Loucy (cell line): Measurements from ENCODE around the gene FBXO47.

ENCODE experiments used
- H2AFZ ChIP-seq: fragments of 200-600 bp; sonication (generic); 2 replicates; pipeline ENCODE4 v1.6.0; 2016; ENCODE audit warnings: antibody characterized with exemption, mild to moderate bottlenecking, low read length, moderate library complexity
- H3F3A ChIP-seq: fragments of 200-600 bp; 2 replicates; pipeline ENCODE4 v1.6.0; 2016; ENCODE audit warnings: antibody characterized with exemption, low read depth, mild to moderate bottlenecking
- H3K27me3 ChIP-seq: fragments of 200-600 bp; sonication (generic); 2 replicates; pipeline ENCODE4 v1.6.1; 2014; ENCODE audit warnings: low read length, mild to moderate bottlenecking; ENCODE audit not compliant: insufficient read depth, poor library complexity, severe bottlenecking
- H3K36me3 ChIP-seq: fragments of 200-600 bp; sonication (generic); 2 replicates; pipeline ENCODE4 v1.6.1; 2016; ENCODE audit warnings: low read length; ENCODE audit not compliant: insufficient read depth
- H3K4me1 ChIP-seq: fragments of 200-600 bp; sonication (generic); 2 replicates; pipeline ENCODE4 v1.5.1; 2014; ENCODE audit warnings: low read length, mild to moderate bottlenecking; ENCODE audit not compliant: insufficient read depth, poor library complexity, severe bottlenecking
- H3K4me2 ChIP-seq: fragments of 200-600 bp; sonication (generic); 2 replicates; pipeline ENCODE4 v1.6.0; 2014; ENCODE audit warnings: antibody characterized with exemption, low read length, low read depth, mild to moderate bottlenecking; ENCODE audit not compliant: poor library complexity, severe bottlenecking
- H3K4me3 ChIP-seq: fragments of 200-600 bp; sonication (generic); 2 replicates; pipeline ENCODE4 v1.5.1; 2014; ENCODE audit warnings: low read length, mild to moderate bottlenecking, mixed read lengths; ENCODE audit not compliant: poor library complexity, severe bottlenecking
- H3K79me2 ChIP-seq: fragments of 200-600 bp; sonication (generic); 2 replicates; pipeline ENCODE4 v1.6.1; 2014; ENCODE audit warnings: low read length; ENCODE audit not compliant: insufficient read depth
- H3K9ac ChIP-seq: fragments of 200-600 bp; sonication (generic); 2 replicates; pipeline ENCODE4 v1.6.0; 2014; ENCODE audit warnings: mild to moderate bottlenecking, low read depth, low read length, moderate library complexity; ENCODE audit not compliant: poor library complexity, severe bottlenecking
- H3K9me2 ChIP-seq: fragments of 200-600 bp; sonication (generic); replicated peaks from 2 replicates; pipeline ENCODE4 v1.6.1; 2016; ENCODE audit warnings: low read depth, low read length, mixed read lengths
- H3K9me3 ChIP-seq: fragments of 200-600 bp; sonication (generic); 2 replicates; pipeline ENCODE4 v1.6.1; 2014; ENCODE audit warnings: mild to moderate bottlenecking, antibody characterized with exemption, low read length, low read depth; ENCODE audit not compliant: insufficient read depth
- H4K20me1 ChIP-seq: fragments of 200-600 bp; sonication (generic); 2 replicates; pipeline ENCODE4 v1.6.0; 2014; ENCODE audit warnings: antibody characterized with exemption, low read length, mild to moderate bottlenecking; ENCODE audit not compliant: insufficient read depth, poor library complexity, severe bottlenecking
- EZH2phosphoT487 ChIP-seq: fragments of 200-600 bp; IDR thresholded peaks from 2 replicates; pipeline ENCODE4 v1.6.1; 2018; ENCODE audit warnings: antibody characterized with exemption, mild to moderate bottlenecking, moderate library complexity, borderline replicate concordance
- TF ChIP-seq, protein P1 (sequence below): fragments of 200-600 bp; sonication (generic); conservative IDR thresholded peaks from 2 replicates; pipeline ENCODE4 v1.5.1; 2014; ENCODE audit warnings: mild to moderate bottlenecking, antibody characterized with exemption, low read length

The FBXO47 gene

DNA sequence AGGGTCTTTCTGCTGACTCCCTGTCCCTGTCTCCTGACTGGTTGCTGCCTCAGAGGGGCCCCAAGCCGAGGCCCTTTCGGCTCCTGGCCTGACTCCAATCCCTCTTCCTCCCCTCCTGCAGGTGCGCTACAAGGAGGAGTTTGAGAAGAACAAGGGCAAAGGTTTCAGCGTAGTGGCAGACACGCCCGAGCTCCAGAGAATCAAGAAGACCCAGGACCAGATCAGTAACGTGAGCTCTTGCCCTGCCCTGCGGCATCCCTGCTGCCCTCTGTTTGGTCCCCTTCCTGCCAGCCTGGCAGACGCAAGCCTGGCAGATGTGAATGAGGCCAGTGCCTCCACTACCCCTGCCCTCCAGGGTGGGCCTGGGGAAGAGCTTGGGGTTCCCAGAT, 68.9 kb downstream of the FBXO47 start:
- Histone ChIP-seq H3K4me2 (peak overlapping the region; percentile 87), H4K20me1 (no peaks in the 10 kb centered on the region), H3K9me2 (no peaks in the 10 kb centered on the region), H3F3A (peaks cover 6% of the 10 kb centered on the region; the same call in 1 of the 2 replicates), H3K9me3 (no peaks in the 10 kb centered on the region), H3K27me3 (no peaks in the 10 kb centered on the region), H2AFZ (no peak overlapping the region), H3K9ac (peak overlapping the region; percentile 90), H3K79me2 (peaks cover 43% of the 10 kb centered on the region), H3K36me3 (peaks cover 45% of the 10 kb centered on the region; the same call in 1 of the 2 replicates), H3K4me3 (peak overlapping the region; percentile 65), H3K4me1 (peaks cover 71% of the 10 kb centered on the region)
- TF ChIP-seq, protein P1, sequence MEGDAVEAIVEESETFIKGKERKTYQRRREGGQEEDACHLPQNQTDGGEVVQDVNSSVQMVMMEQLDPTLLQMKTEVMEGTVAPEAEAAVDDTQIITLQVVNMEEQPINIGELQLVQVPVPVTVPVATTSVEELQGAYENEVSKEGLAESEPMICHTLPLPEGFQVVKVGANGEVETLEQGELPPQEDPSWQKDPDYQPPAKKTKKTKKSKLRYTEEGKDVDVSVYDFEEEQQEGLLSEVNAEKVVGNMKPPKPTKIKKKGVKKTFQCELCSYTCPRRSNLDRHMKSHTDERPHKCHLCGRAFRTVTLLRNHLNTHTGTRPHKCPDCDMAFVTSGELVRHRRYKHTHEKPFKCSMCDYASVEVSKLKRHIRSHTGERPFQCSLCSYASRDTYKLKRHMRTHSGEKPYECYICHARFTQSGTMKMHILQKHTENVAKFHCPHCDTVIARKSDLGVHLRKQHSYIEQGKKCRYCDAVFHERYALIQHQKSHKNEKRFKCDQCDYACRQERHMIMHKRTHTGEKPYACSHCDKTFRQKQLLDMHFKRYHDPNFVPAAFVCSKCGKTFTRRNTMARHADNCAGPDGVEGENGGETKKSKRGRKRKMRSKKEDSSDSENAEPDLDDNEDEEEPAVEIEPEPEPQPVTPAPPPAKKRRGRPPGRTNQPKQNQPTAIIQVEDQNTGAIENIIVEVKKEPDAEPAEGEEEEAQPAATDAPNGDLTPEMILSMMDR, result no peak
- TF ChIP-seq EZH2phosphoT487, result no peak

DNA sequence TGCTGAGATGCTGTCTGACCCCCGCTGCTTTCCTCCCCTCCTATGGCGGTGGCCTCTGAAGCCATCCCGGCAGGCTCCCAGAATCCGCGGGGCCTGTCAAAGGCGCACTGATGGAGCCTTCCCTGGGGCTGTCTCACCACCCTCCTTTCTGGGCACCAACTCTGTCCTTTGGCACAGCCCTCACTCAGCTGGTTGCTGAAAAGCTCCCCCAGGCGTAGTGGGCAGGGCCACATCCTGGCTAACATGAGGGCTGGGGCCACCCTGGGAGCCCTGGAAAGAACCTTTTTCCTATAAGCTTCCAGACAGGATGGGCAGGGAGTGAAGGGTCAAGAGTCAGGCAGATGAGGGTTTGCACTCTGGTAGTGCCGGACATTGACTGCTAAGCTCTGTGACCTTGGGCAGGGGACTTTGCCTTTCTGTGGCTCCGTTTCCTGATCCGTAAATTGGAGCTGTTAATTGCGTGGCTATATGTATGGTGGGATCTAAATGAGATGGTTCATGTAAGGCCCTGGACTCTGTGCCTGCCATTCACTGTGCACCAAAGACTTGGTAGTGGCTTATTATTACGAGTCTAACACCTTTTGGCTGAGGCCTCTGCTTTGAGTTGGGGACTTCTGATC, 69.4 kb downstream of the FBXO47 start:
- Histone ChIP-seq H3K4me1 (peaks cover 76% of the 10 kb centered on the region), H2AFZ (no peak overlapping the region), H3K9me3 (no peaks in the 10 kb centered on the region), H3K4me2 (peak overlapping the region; percentile 87), H3K27me3 (no peaks in the 10 kb centered on the region), H3F3A (peaks cover 6% of the 10 kb centered on the region; the same call in 1 of the 2 replicates), H3K79me2 (peaks cover 38% of the 10 kb centered on the region), H3K36me3 (peaks cover 45% of the 10 kb centered on the region; the same call in 1 of the 2 replicates), H3K9ac (peak overlapping the region; percentile 90), H3K9me2 (no peaks in the 10 kb centered on the region), H3K4me3 (peak overlapping the region; percentile 65), H4K20me1 (no peaks in the 10 kb centered on the region)
- TF ChIP-seq EZH2phosphoT487, result no peak
- TF ChIP-seq, protein P1, result no peak

DNA sequence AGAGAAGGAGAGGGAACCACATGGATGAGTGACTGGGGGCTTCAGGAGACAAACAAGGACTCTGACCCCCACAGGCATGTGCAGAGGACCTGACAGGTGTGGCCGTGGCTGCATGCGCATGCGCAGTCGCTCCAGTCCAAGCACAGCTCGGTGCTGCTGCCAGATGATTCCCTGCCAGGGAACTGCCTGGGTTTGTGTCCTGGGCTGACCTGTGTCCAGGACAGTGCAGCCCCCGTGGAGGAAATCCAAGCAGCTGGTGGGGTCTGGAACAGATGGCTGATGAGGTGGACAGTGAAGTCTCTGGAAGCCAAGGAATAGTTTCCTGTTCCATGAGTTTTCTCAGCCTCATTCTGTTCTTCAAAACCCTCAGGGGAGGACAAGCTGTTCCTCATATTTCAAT, 70.0 kb downstream of the FBXO47 start:
- Histone ChIP-seq H3K9me2 (no peaks in the 10 kb centered on the region), H3K9ac (peak overlapping the region; percentile 90), H3F3A (peaks cover 6% of the 10 kb centered on the region; the same call in 1 of the 2 replicates), H3K27me3 (no peaks in the 10 kb centered on the region), H3K4me3 (peak overlapping the region; percentile 65), H3K36me3 (peaks cover 51% of the 10 kb centered on the region; the same call in 1 of the 2 replicates), H4K20me1 (no peaks in the 10 kb centered on the region), H2AFZ (no peak overlapping the region), H3K4me2 (peak overlapping the region; percentile 87), H3K4me1 (peaks cover 79% of the 10 kb centered on the region), H3K9me3 (no peaks in the 10 kb centered on the region), H3K79me2 (peaks cover 39% of the 10 kb centered on the region)
- TF ChIP-seq EZH2phosphoT487, result no peak
- TF ChIP-seq, protein P1, result no peak
